Right atrium auricular region (tissue), 2 donors: Measurements from ENCODE around the gene CYSTM1. TPM values are rescaled to one million over a fixed set of nuclear protein-coding genes. Genes with fewer than 3 reads are reported as not detected.
A peak's percentile ranks its signal among the peaks of the same experiment; 100 is the strongest.

Experiments
- DNase-seq: peaks from one replicate; pipeline ENCODE4 v3.0.0-alpha.2; 2019; ENCODE audit warnings: low spot score
- H3K27ac ChIP-seq, 2 donors: fragments of 200-600 bp; sonication (generic); 1 replicate in 1 of 2; 2 replicates in 1 of 2; pipeline ENCODE4 v1.5.1; 2016 to 2019
- H3K27me3 ChIP-seq, 2 donors: fragments of 200-600 bp; sonication (generic); one replicate each; pipeline versions ENCODE4 v1.5.1 to v1.6.0; 2017 to 2019
- H3K36me3 ChIP-seq: fragments of 200-600 bp; sonication (generic); one replicate; pipeline ENCODE4 v1.5.1; 2016
- H3K4me1 ChIP-seq, 2 donors: fragments of 200-600 bp; sonication (generic); one replicate each; pipeline versions ENCODE4 v1.5.1 to v1.6.0; 2017 to 2019
- H3K4me3 ChIP-seq, 2 donors: fragments of 200-600 bp; sonication (generic); 1 replicate in 1 of 2; 2 replicates in 1 of 2; pipeline ENCODE4 v1.5.1; 2017 to 2019; ENCODE audit warnings: mild to moderate bottlenecking in 1 of 2, moderate library complexity in 1 of 2
- H3K9me3 ChIP-seq, 2 donors: fragments of 200-600 bp; sonication (generic); one replicate each; pipeline ENCODE4 v1.5.1; 2019
- total RNA-seq, 2 donors: library from RNA; depleted of rRNA; stranded (reverse); fragments of >200 nt; gene quantifications; one replicate each; pipeline ENCODE4 v1.1.0, GENCODE V29; 2016
- TF ChIP-seq, protein P1 (sequence below), 2 donors: fragments of 200-600 bp; sonication (generic); IDR thresholded peaks; one replicate each; pipeline ENCODE4 v1.5.1; 2019; ENCODE audit warnings: antibody characterized with exemption in 2 of 2

CYSTM1 gene
- total RNA-seq, 2 donors from 2014 or later, result 89.8 to 143 TPM

- no peak overlapping the region for H3K27ac ChIP-seq
Observed at GRCh38 chr5:140215276-140215675, 40.3 kb downstream of the CYSTM1 start.

DNA sequence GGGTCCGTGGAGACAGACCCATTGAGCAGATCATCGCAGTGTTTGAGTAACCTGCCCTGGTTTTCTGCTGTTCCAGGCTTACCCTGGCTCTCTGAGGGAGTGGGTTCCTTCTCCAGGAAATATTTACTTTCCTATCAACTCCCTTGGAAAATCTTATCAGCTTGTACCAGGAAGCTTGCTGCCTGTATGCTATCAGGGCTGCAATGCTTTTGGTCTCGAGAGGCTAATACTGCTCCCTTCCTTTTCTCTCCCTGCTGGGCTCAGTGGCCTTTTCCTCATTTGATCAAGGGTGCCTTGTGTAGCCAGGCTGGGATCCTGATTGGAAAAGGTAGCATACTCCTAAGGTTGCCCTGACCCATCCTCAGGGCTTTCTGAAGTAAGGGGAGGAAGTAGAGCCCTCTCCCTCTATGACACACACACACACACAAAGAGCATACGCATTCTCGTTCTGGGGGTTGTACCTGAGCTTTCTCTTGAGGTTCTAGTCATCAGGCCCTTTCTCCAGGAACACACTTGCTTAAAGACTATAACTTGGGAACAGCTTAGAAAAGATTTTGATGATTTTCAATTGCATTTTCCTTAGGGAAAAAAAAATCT, 41.6 kb downstream of the CYSTM1 start:
- TF ChIP-seq, protein P1, sequence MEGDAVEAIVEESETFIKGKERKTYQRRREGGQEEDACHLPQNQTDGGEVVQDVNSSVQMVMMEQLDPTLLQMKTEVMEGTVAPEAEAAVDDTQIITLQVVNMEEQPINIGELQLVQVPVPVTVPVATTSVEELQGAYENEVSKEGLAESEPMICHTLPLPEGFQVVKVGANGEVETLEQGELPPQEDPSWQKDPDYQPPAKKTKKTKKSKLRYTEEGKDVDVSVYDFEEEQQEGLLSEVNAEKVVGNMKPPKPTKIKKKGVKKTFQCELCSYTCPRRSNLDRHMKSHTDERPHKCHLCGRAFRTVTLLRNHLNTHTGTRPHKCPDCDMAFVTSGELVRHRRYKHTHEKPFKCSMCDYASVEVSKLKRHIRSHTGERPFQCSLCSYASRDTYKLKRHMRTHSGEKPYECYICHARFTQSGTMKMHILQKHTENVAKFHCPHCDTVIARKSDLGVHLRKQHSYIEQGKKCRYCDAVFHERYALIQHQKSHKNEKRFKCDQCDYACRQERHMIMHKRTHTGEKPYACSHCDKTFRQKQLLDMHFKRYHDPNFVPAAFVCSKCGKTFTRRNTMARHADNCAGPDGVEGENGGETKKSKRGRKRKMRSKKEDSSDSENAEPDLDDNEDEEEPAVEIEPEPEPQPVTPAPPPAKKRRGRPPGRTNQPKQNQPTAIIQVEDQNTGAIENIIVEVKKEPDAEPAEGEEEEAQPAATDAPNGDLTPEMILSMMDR (IDR thresholded peaks at IDR 0.05), result no peak
- Histone ChIP-seq H3K27ac (peak overlapping the region; percentile 5 to 43), H3K4me1 (peaks cover 0 to 69% of the 10 kb centered on the region in 2 donors)

More at GRCh38 chr5:140215276-140215675, 40.3 kb downstream of the CYSTM1 start:
- Histone ChIP-seq H3K27me3 (no peaks in the 10 kb centered on the region), H3K4me3 (no peak overlapping the region), H3K36me3 (no peaks in the 10 kb centered on the region), H3K9me3 (no peaks in the 10 kb centered on the region), H3K4me1 (peaks cover 0 to 57% of the 10 kb centered on the region in 2 donors)
- TF ChIP-seq, protein P1 (IDR thresholded peaks at IDR 0.05), result no peak
- DNase-seq, result no peak

DNA sequence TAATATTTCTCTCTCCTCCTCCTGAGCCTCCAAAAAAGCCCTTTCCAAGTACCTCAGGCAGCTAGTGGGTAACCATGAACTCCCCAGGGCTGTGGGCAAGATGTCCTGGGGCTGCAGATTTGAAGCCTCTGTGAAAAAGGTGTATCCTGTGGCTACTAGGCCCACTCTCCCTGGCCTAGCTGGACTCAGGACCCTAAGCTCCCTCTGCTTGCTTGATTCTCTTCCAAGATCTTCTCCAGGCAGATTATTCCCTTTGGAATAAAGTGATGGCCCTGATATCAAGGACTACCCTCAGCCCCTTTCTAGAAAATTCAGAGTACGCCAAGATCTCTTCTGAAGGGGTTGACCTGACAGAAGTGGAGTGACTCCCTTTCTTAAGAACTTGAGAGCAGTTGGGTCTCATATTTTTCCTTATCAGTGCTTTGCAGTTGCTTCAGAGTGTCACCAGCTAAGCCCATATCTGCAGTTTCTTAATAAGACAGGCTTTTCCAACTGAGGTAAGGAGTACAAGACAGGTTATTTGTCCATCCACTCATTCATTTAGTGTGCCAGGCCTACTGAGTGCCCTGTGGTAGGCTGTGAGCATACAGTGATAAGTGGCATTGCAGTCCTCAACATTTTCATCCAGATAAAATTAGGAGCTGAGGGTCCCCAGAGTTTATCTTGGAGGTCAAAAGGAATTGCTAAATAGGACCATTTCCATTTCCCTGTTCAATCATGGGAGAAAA, 42.5 kb downstream of the CYSTM1 start:
- Histone ChIP-seq H3K27ac (peak overlapping the region in 1 of 2 donors; percentile 43), H3K9me3 (no peaks in the 10 kb centered on the region), H3K4me1 (peaks cover 0 to 77% of the 10 kb centered on the region in 2 donors), H3K27me3 (no peaks in the 10 kb centered on the region), H3K36me3 (no peaks in the 10 kb centered on the region), H3K4me3 (no peak overlapping the region)
- DNase-seq, result no peak
- TF ChIP-seq, protein P1 (IDR thresholded peaks at IDR 0.05), result no peak

More for the DNA sequence above, 41.6 kb downstream of the CYSTM1 start:
- H3K4me3 ChIP-seq, result no peak overlapping the region
- H3K9me3 ChIP-seq, result no peaks in the 10 kb centered on the region
- H3K27me3 ChIP-seq, result no peaks in the 10 kb centered on the region
- no peak for DNase-seq
- H3K36me3 ChIP-seq, result no peaks in the 10 kb centered on the region

DNA sequence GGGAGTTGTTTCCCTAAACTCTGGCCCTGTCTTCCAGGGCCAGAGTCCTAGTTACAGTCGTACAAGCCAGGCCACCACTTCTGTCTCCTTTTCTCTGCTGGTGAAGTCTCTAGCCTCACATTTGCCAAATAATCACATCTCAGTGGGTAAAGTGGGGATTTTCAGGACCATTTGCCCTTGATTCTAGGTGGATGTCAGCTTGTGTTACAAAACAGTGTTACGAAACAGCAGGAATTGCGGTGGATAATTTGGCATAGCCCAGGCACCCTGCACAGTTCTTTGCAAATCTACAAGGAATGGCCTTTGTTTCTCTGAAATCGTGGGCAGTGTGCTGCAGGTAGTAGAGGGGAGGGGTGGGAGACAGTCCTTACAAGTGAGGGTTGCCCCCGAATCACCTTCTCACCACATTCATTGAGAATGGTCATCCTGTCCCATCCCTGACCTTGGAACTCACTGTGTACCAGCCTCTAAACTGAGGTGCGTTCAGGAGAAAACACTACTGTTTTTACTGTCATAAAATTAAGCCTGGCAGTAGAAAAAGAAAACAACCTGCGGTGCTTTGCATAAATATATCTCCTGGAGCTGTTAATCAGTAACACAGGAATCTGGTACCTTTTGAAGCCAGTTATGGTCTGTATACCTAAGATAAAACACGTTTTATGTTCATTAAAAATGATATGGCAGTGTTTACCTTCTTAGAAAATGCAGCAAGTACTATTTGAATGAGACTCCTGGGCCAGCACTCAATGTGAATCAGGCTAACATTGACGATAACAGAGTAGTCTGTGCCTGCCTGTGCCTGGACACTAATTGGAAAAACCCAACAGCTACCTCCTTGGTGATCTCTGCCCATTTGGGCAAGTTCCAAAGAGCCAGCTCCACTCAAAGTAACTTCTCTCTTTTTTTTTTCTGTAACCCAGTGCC, 44.3 kb downstream of the CYSTM1 start:
- Histone ChIP-seq H3K36me3 (no peaks in the 10 kb centered on the region), H3K27ac (peak overlapping the region; percentile 83 to 88), H3K4me3 (no peak overlapping the region), H3K9me3 (no peaks in the 10 kb centered on the region), H3K4me1 (peaks cover 0 to 96% of the 10 kb centered on the region in 2 donors), H3K27me3 (no peaks in the 10 kb centered on the region)
- no peak for DNase-seq
- TF ChIP-seq, protein P1 (IDR thresholded peaks at IDR 0.05), result no peak

- H3K36me3 ChIP-seq, result no peaks in the 10 kb centered on the region
- peak overlapping the region; percentile 83 to 88 for H3K27ac ChIP-seq
- TF ChIP-seq, protein P1 (IDR thresholded peaks at IDR 0.05), result no peak
- H3K4me1 ChIP-seq, result peaks cover 0 to 92% of the 10 kb centered on the region in 2 donors
- DNase-seq, result no peak
- H3K27me3 ChIP-seq, result no peaks in the 10 kb centered on the region
- H3K4me3 ChIP-seq, result no peak overlapping the region
- H3K9me3 ChIP-seq, result no peaks in the 10 kb centered on the region
Observed at GRCh38 chr5:140220032-140220697, 45.2 kb downstream of the CYSTM1 start.
